Measurements from ENCODE around the gene RASA3.
"Not testable (repeated sequence)": the region's sequence is repeated elsewhere in the genome, so short reads cannot be mapped to it uniquely, and the experiment has no call there.

The RASA3 gene

GRCh38 chr13:114127473-114128347 lies 4.7 kb downstream of the RASA3 start:
- DNase-seq (ENCODE audit: low spot score): no peak

GRCh38 chr13:114126789-114127472 lies 5.5 kb downstream of the RASA3 start:
- DNase-seq (ENCODE audit: low spot score): no peak

DNA sequence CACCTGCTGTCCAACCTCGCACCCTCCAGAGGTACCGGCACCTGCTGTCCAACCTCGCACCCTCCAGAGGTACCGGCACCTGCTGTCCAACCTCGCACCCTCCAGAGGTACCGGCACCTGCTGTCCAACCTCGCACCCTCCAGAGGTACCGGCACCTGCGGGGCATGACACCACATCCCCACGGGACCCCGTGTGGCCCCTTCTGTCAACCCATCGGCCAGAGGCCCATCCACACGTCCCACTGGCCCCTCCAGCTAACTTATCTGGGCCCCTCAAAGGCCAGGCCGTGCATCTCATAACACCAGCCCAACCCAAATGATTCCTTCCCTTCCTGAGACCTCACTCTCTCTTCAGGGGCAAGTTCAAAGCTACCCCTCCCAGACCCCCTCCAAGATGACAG lies 6.3 kb downstream of the RASA3 start:
- DNase-seq (ENCODE audit: low spot score): not testable (repeated sequence)

- DNase-seq (ENCODE audit: low spot score): no peak
These were observed 6.8 kb downstream of the RASA3 start for GRCh38 chr13:114125589-114125988.

- DNase-seq (ENCODE audit: low spot score): no peak
These were observed 7.5 kb downstream of the RASA3 start for GRCh38 chr13:114124921-114125320.

- DNase-seq (ENCODE audit: low spot score): no peak
These were observed 8.0 kb downstream of the RASA3 start for GRCh38 chr13:114124431-114124830.

DNA sequence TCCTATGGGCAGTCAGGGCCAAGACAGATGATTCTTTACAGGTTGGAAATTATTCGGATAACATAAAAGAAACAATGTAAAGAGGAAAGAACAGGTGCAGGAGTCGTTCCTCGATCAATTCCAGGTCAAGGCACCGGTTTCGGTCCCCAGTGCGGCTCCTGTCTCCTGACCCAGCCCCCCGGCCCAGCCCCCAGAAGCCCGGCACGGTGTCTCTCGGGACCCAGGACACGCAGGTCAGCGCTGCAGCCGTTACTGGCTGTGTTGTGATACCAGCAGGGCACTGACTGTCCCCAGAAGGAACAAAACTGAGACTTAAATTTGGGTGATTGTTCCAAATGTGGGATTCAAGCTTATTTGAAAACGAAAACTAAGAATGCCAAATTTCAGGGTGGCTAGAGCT lies 8.5 kb downstream of the RASA3 start:
- no peak for DNase-seq (ENCODE audit: low spot score)

DNA sequence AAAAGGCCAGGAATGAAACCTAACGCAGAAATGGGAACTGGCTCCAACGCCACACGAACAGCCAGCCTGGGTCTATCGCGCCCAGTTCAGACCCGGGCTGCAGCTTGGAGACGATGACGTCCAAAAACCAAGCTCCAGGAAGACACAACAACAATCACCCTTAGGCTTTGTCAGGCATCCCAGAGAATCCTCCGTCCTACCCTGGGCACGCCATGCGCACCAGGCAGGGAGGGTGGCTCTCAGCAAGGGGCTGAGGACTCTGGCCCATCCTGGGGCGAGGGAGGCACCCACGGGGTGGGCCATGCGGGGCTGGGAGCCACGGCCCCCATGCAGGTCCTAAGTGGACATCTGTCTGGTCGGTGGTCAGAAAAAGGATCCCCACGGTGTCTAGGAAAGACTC lies 9.0 kb downstream of the RASA3 start:
- DNase-seq (ENCODE audit: low spot score): no peak

DNA sequence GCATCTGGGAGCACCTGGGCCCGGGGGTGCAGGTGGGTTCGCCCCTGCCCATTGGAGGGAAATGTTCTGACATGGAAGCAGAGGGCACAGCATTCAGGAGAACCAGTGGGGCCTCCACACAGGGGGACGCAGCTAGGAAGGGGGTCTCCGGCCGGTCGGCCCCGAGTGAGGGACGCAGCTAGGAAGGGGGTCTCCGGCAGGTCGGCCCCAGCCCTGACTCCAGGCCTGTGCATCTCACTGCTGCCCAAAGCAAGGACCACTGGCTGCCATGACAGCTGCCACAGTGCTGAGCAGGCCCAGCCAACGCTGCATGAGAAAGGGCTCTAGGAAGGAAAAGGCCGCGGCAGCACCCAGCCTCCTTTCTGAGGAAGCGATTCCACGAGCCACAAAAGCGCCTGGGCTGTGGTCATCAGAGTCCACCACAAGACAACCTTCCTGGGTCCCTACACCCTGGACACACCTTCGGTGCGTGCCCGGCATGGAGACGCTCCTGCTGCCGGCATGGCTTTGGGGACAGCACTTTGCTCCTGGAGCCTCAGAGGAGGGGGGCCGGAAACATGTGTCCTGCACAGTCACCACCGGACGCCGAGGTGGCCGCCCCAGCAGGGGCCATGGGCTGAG lies 9.7 kb downstream of the RASA3 start:
- DNase-seq (ENCODE audit: low spot score): no peak

DNA sequence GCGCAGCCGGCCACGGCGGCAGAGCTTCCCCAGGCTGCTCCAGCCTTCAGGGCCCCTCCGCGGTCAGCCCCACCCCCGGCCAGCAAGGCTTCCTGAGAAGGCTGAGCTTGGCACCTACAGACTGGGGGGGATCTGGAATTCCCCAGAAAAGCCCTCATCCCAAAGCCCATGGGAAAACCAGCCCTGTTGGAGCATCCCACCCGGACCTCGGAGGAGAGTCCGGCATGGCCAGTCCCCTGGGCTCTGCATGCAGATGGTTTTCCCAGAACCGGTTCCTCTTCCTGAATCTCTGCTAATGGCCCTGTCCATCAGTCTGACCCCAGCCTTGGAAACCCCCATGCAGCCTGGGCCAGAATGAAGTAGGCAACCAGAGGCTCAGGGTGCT lies 10.3 kb downstream of the RASA3 start:
- DNase-seq (ENCODE audit: low spot score): no peak

DNA sequence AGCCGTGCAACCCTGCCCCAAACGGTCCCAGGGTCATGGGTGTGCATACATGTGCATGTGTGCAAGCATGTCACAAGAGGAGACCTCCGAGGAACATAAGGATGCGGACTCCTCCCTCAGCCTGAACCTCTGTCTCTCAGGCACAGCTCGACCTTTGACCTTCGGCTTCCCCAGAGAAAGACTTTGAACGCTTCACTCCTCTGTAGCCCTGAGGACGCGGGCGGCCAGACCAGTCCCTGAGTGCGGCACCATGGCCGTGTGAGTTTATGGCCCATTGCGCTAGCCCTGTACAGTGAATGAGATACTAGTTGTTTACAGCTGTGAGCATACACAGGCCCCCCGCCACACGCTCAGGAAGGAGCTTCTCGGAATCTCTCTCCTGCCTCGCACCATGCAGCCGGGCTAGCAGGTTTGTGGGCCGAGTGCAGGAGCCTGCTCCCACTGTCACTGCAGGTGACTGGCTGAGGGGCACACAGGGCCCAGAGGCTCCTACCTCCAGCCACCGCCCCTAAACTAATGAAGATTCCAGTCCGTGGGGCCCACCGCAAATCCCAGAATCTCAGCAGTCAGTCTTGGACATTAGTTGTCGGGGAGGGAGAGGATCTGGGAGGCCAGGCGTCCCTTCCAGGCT lies 10.8 kb downstream of the RASA3 start:
- no peak for DNase-seq (ENCODE audit: low spot score)

- no peak for DNase-seq (ENCODE audit: low spot score)
These were observed 11.4 kb downstream of the RASA3 start for GRCh38 chr13:114121031-114121430.

DNA sequence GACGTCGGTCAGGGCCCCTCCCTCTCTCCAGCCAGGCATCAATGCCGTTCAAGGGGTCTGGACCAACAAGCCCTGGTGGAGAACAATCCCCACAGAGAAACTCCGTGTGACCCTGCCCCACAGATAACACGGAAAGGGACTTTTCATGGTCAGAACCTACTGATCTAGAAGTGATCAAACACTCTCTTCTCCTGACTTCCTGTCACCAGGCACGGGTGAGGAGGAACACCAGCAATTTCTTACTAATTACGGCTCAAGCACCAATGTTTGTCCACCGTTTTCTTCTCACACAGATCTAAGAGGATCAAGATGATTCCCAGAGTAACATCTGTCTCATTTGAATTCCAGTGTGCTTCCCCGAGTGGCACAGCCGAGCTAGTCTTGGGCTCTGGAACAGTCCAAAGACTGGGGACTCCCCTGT lies 11.8 kb downstream of the RASA3 start:
- no peak for DNase-seq (ENCODE audit: low spot score)

GRCh38 chr13:114119196-114119595 lies 13.2 kb downstream of the RASA3 start:
- DNase-seq (ENCODE audit: low spot score): no peak

DNA sequence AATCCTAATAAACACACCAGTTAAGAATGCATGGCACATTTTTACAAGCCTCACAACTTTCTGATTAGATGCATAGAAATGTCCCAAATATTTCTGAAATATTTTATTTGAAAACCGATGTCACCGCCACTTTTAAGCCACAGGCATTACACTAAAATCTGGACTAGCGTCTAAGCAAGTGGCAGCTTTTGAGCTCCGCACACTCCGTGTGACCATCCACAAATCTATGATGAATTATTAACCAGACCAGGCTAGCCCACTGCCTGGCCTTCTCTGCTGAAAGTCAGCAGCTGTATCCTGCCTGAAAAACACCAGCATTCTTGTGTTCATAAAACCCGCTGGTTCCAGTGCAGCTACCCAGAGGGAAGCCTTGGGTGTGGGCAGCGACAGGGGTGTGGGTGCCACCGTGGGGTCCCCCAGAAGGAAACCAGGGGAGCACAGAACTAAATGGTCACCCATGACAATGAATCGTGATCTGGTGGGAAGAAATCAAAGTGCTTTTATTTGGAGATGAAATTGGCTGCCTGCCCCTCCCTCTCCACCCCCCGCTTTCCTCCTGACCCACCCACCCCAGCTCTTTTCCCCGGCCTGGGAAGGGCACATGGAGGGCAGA lies 13.8 kb downstream of the RASA3 start:
- no peak for DNase-seq (ENCODE audit: low spot score)

- DNase-seq (ENCODE audit: low spot score): no peak
These were observed 14.3 kb downstream of the RASA3 start for GRCh38 chr13:114118086-114118485.

- not testable (repeated sequence) for DNase-seq (ENCODE audit: low spot score)
These were observed 15.0 kb downstream of the RASA3 start for GRCh38 chr13:114117341-114117874.

DNA sequence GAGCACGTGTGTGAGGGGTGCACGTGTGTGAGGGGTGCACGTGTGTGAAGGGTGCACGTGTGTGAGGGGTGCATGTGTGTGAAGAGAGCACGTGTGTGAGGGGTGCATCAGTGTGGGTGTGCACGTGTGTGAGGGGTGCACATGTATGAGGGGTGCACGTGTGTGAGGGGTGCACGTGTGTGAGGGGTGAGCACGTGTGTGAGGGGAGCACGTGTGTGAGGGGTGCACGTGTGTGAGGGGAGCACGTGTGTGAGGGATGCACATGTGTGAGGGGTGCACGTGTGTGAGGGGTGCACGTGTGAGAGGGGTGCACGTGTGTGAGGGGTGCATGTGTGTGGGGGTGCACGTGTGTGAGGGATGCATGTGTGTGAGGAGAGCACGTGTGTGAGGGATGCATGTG lies 15.7 kb downstream of the RASA3 start:
- no peak for DNase-seq (ENCODE audit: low spot score)

GRCh38 chr13:114115796-114116195 lies 16.6 kb downstream of the RASA3 start:
- DNase-seq (ENCODE audit: low spot score): no peak

DNA sequence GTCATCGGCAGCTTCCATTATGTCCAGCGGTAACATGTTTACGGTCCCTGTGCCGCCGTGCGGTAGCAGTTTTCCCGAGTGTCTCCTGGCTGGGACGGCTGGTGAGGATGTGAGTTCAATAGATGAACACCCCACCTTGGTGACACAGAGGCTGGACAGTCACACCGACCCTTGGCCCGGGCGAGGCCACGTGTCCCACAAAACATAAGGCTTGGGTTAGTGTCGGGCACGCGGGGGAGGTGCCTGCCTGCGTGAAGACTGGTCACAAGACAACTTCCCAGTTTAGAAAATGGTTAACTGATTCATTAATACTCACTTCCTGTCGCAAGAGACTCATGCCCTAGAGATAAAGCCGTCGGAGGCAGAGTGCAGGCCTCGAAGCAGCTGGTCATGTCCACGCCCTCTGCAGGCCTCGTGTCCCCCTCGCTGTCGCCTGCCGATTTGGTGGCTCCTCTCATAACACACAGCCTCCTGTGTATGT lies 17.2 kb downstream of the RASA3 start:
- no peak for DNase-seq (ENCODE audit: low spot score)

DNA sequence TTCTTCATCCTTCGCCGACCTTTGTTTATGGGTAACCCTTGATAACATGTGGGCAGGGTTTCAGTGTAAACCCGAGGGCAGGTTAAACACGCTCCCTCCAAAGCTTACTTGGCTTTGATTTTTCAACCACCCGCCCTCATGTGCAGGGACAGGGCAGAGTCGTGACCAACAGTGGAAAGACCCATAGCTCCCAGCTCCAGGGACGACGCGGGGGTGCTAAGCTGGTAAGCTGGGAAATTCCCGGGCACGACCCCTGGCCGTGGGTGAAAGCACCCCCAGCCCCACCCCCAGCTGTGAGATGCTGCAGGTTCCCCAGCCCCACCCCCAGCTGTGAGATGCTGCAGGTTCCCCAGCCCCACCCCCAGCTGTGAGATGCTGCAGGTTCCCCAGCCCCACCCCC lies 17.8 kb downstream of the RASA3 start:
- not testable (repeated sequence) for DNase-seq (ENCODE audit: low spot score)
